ENCODE measurements around the gene TBK1. TPM values are rescaled to one million over a fixed set of nuclear protein-coding genes. Genes with fewer than 3 reads are reported as not detected.

TBK1 gene
- total RNA-seq, 1 experiment from 2014 or later = 15.9 TPM

GRCh38 chr12:64461634-64462414, 9.9 kb downstream of the TBK1 start (continued):
- TF ChIP-seq ZSCAN18 (CRISPR knock-in tag; IDR thresholded peaks at IDR 0.05) = no peak
- no peak for TF ChIP-seq CREM (CRISPR knock-in tag; IDR thresholded peaks at IDR 0.05)
- TF ChIP-seq IRF2 (CRISPR knock-in tag; IDR thresholded peaks at IDR 0.05; ENCODE audit: borderline replicate concordance, low read depth) = no peak
- TF ChIP-seq ZNF121 (CRISPR knock-in tag; IDR thresholded peaks at IDR 0.05) = no peak
- TF ChIP-seq ZNF532 (CRISPR knock-in tag; IDR thresholded peaks at IDR 0.05; ENCODE audit: borderline replicate concordance) = no peak
- no peak for TF ChIP-seq ZNF396 (CRISPR knock-in tag; IDR thresholded peaks at IDR 0.05; ENCODE audit: borderline replicate concordance)
- TF ChIP-seq GABPB1 (CRISPR knock-in tag; IDR thresholded peaks at IDR 0.05) = no peak
- no peak for TF ChIP-seq MXD4 (CRISPR knock-in tag; IDR thresholded peaks at IDR 0.05; ENCODE audit: borderline replicate concordance)
- no peak for TF ChIP-seq GTF2I (CRISPR knock-in tag; conservative IDR thresholded peaks at IDR 0.05)

- ATAC-seq = no peak
- Mint-ChIP-seq H3K4me3 (no peak overlapping the region), H3K27me3 (ENCODE audit: low read depth) (no peaks in the 10 kb centered on the region), H3K36me3 (peaks cover 45% of the 10 kb centered on the region), H3K27ac (no peak overlapping the region), H3K4me1 (no peaks in the 10 kb centered on the region), H3K9me3 (no peaks in the 10 kb centered on the region)
- ChIA-PET CTCF (no interaction called here), POLR2A (no interaction called here)
- no peak for DNase-seq (ENCODE audit: low spot score)
- TF ChIP-seq JAZF1 (CRISPR knock-in tag; IDR thresholded peaks at IDR 0.05) = no peak
These were observed 14.3 kb downstream of the TBK1 start for GRCh38 chr12:64466178-64466577.

- Mint-ChIP-seq H3K9me3 (no peaks in the 10 kb centered on the region), H3K27me3 (ENCODE audit: low read depth) (no peaks in the 10 kb centered on the region), H3K4me1 (no peaks in the 10 kb centered on the region), H3K4me3 (no peak overlapping the region), H3K27ac (no peak overlapping the region), H3K36me3 (peaks cover 43% of the 10 kb centered on the region)
- no peak for ATAC-seq
- POLR2A ChIA-PET = no interaction called here
- CTCF ChIA-PET = interaction anchor here (0.7 kb wide), 1 partner anchor 14 kb away, joined by 3 read pairs; no protein-coding TSS in a partner anchor
- DNase-seq (ENCODE audit: low spot score) = no peak
- TF ChIP-seq E2F5 (CRISPR knock-in tag; IDR thresholded peaks at IDR 0.05) = no peak
- no peak for TF ChIP-seq CTCF (IDR thresholded peaks at IDR 0.05)
- no peak for TF ChIP-seq ZNF138 (CRISPR knock-in tag; conservative IDR thresholded peaks at IDR 0.05)
- no peak for TF ChIP-seq TP53 (CRISPR knock-in tag; IDR thresholded peaks at IDR 0.05)
- TF ChIP-seq ZNF232 (CRISPR knock-in tag; IDR thresholded peaks at IDR 0.05) = no peak
- no peak for TF ChIP-seq E2F4 (CRISPR knock-in tag; IDR thresholded peaks at IDR 0.05; ENCODE audit: borderline replicate concordance, low read depth)
- no peak for TF ChIP-seq ETV6 (CRISPR knock-in tag; IDR thresholded peaks at IDR 0.05)
- TF ChIP-seq MXD4 (CRISPR knock-in tag; IDR thresholded peaks at IDR 0.05; ENCODE audit: borderline replicate concordance) = no peak
- TF ChIP-seq ARID4B (CRISPR knock-in tag; IDR thresholded peaks at IDR 0.05; ENCODE audit: borderline replicate concordance) = no peak
These were observed 17.0 kb downstream of the TBK1 start for GRCh38 chr12:64468966-64469365.
